ENCODE results near the gene LRP5. TPM values are rescaled to one million over a fixed set of nuclear protein-coding genes. Genes with fewer than 3 reads are reported as not detected.

The LRP5 gene
- total RNA-seq, 2 donors from 2014 or later, result 48.3 to 57.1 TPM

DNA sequence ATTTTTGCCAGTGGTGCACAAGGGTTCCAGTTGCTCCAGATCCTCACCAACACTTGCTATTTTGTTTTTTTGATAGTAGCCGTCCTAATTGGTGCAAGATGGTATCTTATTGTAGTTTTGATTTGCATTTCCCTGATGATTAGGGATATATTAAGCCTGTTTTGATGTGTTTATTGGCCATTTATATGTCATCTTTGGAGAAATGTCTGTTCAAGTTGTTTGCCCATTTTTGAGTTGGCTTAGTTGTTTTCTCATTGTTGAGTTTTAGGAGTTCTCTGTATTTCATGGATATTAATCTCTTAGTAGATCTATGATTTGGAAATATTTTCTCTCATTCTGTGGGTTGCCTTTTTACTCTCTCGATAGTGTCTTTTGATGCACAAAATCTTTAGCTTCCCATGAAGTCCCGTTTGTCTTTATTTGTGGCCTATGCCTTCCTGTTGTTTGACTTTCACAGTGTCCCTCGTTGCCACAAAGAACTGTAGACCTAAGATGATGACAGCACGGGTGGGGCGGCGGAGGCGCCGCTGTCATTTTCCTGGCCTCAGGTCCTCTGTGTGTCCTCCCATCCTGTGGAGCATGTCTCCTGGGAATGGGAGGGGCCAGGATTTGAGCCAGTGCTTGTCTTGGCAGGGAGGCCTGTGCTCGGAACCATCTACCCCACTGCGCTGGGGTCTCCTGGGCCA, 33.5 kb downstream of the LRP5 start:
- peak; percentile 43 for TF ChIP-seq POLR2AphosphoS5 (IDR thresholded peaks at IDR 0.05)
- TF ChIP-seq, protein P1, sequence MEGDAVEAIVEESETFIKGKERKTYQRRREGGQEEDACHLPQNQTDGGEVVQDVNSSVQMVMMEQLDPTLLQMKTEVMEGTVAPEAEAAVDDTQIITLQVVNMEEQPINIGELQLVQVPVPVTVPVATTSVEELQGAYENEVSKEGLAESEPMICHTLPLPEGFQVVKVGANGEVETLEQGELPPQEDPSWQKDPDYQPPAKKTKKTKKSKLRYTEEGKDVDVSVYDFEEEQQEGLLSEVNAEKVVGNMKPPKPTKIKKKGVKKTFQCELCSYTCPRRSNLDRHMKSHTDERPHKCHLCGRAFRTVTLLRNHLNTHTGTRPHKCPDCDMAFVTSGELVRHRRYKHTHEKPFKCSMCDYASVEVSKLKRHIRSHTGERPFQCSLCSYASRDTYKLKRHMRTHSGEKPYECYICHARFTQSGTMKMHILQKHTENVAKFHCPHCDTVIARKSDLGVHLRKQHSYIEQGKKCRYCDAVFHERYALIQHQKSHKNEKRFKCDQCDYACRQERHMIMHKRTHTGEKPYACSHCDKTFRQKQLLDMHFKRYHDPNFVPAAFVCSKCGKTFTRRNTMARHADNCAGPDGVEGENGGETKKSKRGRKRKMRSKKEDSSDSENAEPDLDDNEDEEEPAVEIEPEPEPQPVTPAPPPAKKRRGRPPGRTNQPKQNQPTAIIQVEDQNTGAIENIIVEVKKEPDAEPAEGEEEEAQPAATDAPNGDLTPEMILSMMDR (IDR thresholded peaks at IDR 0.05), result no peak
- Histone ChIP-seq H3K4me3 (no peak overlapping the region), H3K36me3 (no peaks in the 10 kb centered on the region), H3K27ac (peak overlapping the region in 1 of 2 donors; percentile 1), H3K9me3 (no peaks in the 10 kb centered on the region), H3K4me1 (replicated peaks) (peaks cover 26% of the 10 kb centered on the region), H3K27me3 (replicated peaks; ENCODE audit: insufficient read depth) (no peaks in the 10 kb centered on the region)
- 69% methylated on average over 11 of the region's 11 CpGs for WGBS
- intact Hi-C loops (cut with DNase I), result no loop called here
- no peak for DNase-seq (ENCODE audit: low spot score)

DNA sequence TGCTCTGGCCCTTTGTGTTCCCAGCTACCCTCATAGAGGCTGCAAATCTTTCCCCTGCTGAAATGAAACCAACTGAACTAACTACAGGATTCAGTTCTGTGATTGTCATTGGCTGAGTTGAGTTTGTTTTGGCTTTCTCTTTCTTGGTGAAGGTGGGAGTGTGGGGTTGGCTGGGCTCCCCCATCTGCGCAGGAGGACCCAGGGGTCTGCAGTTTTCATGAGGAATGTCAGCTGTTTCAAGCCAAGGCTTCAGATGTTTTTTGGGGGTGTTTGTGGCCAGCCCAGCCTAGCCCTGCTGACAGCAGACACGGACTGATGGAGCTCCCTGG, 34.0 kb downstream of the LRP5 start:
- peak overlapping the region in 1 of 2 donors; percentile 1 for H3K27ac ChIP-seq
- H3K36me3 ChIP-seq, result no peaks in the 10 kb centered on the region
- peaks cover 21% of the 10 kb centered on the region for H3K4me1 ChIP-seq (replicated peaks)
- intact Hi-C loops (cut with DNase I), result no loop called here
- no peaks in the 10 kb centered on the region for H3K27me3 ChIP-seq (replicated peaks; ENCODE audit: insufficient read depth)
- WGBS, result 62% methylated on average over 2 of the region's 2 CpGs
- no peak for DNase-seq (ENCODE audit: low spot score)
- TF ChIP-seq POLR2AphosphoS5 (IDR thresholded peaks at IDR 0.05) (no peak), POLR2A (IDR thresholded peaks at IDR 0.05) (no peak)
- TF ChIP-seq, protein P1 (IDR thresholded peaks at IDR 0.05), result no peak
- H3K4me3 ChIP-seq, result no peak overlapping the region
- H3K9me3 ChIP-seq, result no peaks in the 10 kb centered on the region

DNA sequence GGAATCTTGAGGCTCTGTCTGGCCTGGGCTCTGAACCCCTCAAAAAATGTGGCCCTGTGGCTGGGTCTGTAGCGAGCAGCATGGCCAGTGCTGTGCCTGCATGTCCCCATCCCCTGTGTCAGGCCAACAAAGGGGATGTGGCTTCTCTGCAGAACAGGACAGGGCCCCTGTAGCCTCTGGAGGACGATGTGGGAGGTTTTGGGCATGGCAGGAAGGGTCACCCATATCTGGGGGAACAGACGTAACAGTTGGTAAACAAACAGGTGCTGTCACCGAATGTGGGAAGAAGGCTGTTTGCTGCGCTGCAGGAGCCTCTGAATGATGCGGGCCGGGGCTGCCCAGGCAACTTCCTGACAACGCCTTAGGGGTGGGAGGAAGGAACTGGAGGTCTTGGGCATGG, 35.0 kb downstream of the LRP5 start:
- Histone ChIP-seq H3K36me3 (no peaks in the 10 kb centered on the region), H3K27me3 (replicated peaks; ENCODE audit: insufficient read depth) (no peaks in the 10 kb centered on the region), H3K4me3 (no peak overlapping the region), H3K9me3 (no peaks in the 10 kb centered on the region), H3K27ac (no peak overlapping the region), H3K4me1 (replicated peaks) (peaks cover 14% of the 10 kb centered on the region)
- DNase-seq (ENCODE audit: low spot score), result no peak
- TF ChIP-seq POLR2A (IDR thresholded peaks at IDR 0.05) (no peak), POLR2AphosphoS5 (IDR thresholded peaks at IDR 0.05) (no peak)
- TF ChIP-seq, protein P1 (IDR thresholded peaks at IDR 0.05), result no peak
- 77% methylated on average over 8 of the region's 8 CpGs for WGBS
- intact Hi-C loops (cut with DNase I), result no loop called here

DNA sequence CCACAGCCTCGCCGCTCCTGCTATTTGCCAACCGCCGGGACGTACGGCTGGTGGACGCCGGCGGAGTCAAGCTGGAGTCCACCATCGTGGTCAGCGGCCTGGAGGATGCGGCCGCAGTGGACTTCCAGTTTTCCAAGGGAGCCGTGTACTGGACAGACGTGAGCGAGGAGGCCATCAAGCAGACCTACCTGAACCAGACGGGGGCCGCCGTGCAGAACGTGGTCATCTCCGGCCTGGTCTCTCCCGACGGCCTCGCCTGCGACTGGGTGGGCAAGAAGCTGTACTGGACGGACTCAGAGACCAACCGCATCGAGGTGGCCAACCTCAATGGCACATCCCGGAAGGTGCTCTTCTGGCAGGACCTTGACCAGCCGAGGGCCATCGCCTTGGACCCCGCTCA, 35.5 kb downstream of the LRP5 start:
- TF ChIP-seq POLR2AphosphoS5 (IDR thresholded peaks at IDR 0.05), result no peak
- TF ChIP-seq POLR2A (IDR thresholded peaks at IDR 0.05), result no peak
- TF ChIP-seq, protein P1 (IDR thresholded peaks at IDR 0.05), result no peak
- Histone ChIP-seq H3K4me1 (replicated peaks) (peaks cover 9% of the 10 kb centered on the region), H3K27ac (no peak overlapping the region), H3K27me3 (replicated peaks; ENCODE audit: insufficient read depth) (no peaks in the 10 kb centered on the region), H3K4me3 (no peak overlapping the region), H3K9me3 (no peaks in the 10 kb centered on the region), H3K36me3 (no peaks in the 10 kb centered on the region)
- no peak for DNase-seq (ENCODE audit: low spot score)
- intact Hi-C loops (cut with DNase I), result no loop called here
- 97% methylated on average over 32 of the region's 32 CpGs for WGBS
